SHP77 treated with DMSO at 0.1 percent for 48 hours (cell line): ENCODE measurements around the gene CCDC97.
"Not testable (repeated sequence)": the region's sequence is repeated elsewhere in the genome, so short reads cannot be mapped to it uniquely, and the experiment has no call there.

ENCODE experiments used
- DNase-seq: peaks from one replicate; lab custom pipeline; 2025; lab: John Stamatoyannopoulos, UW

The CCDC97 gene

GRCh38 chr19:41364524-41365391 lies 54.8 kb downstream of the CCDC97 start:
- DNase-seq: no peak

DNA sequence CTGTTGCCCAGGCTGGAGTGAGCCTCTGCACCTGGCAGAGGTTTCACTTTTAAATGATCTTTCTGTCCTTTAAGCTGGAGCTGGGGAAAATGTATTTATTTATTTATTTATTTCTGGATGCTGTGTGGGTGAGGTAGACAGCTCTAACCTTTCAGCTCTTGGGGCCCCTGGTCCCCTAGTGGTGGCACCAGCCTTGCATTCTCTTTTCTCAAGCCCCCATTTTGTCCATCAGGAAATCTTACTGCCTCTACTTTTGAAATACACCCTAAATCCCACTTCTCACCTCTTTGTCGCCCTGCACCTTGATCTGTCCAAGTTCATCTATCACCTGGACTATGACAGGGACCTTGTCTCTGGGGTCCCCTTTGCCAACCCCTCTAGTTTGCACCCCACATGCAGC lies 56.1 kb downstream of the CCDC97 start:
- DNase-seq: no peak

GRCh38 chr19:41367848-41368301 lies 57.9 kb downstream of the CCDC97 start:
- no peak for DNase-seq

GRCh38 chr19:41369769-41370168 lies 59.8 kb downstream of the CCDC97 start:
- no peak for DNase-seq

DNA sequence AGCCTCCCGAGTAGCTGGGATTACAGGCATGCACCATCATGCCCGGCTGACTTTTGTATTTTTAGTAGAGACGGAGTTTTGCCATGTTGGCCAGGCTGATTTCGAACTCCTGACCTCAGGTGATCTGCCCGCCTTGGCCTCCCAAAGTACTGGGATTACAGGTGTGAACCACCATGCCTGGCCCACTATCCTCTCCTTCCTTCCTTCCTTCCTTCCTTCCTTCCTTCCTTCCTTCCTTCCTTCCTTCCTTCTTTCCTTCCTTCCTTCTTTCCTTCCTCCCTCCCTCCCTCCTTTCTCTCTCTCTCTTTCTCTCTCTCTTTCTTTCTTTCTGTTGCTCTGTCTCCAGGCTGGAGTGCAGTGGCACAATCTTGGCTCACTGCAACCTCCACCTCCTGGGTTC lies 61.1 kb downstream of the CCDC97 start:
- DNase-seq: not testable (repeated sequence)

DNA sequence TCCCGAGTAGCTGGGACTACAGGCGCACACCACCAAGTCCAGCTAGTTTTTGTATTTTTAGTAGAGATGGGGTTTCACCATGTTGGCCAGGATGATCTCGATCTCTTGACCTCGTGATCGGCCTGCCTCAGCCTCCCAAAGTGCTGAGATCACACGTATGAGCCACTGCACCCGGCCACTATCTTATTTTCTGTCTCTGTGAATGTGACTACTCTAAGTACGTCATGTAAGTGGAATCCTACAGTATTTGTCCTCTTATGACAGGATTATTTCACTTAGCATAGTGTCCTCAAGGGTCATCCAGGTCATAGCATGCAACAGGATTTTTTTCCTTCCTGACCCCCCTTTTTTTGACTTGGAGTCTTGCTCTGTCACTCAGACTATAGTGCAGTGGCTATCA lies 61.6 kb downstream of the CCDC97 start:
- no peak for DNase-seq

DNA sequence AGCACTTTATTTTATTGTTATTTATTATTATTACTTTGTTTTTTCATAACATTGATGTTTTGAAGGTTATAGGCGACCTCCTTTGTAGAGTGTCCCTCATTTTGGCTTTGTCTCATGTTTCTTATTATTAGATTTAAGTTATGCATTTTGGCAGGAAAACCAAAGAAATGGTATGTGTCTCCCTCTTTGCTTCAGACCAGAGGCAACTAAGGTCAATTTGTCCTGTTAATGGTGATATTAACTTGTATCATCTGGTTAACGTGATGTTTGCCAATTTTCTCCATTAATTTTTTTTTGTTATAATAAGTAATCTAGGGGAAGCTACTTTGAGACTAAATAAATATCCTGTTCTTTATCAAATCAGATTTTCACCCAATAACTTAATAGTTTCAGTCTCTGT lies 62.5 kb downstream of the CCDC97 start:
- no peak for DNase-seq

GRCh38 chr19:41373993-41374392 lies 64.0 kb downstream of the CCDC97 start:
- peak; percentile 69 for DNase-seq
